Lung (tissue), 12 donors: Measurements from ENCODE around the gene DLX5. TPM values are rescaled to one million over a fixed set of nuclear protein-coding genes. Genes with fewer than 3 reads are reported as not detected.
A peak's percentile ranks its signal among the peaks of the same experiment; 100 is the strongest.

Experiments used
- ATAC-seq: fragments of 200-7000 bp; cut with Tn5 transposase; one replicate; pipeline ENCODE4 v1.9.1; 2020; ENCODE audit warnings: moderate number of reproducible peaks; ENCODE audit not compliant: insufficient read depth, low FRiP score
- DNase-seq, 3 donors: peaks; one replicate each; pipeline ENCODE4 v3.0.0-alpha.2; 2013 to 2017
- H3K27ac ChIP-seq, 2 donors: one replicate each; pipeline ENCODE4 v1.5.1; 2013; ENCODE audit warnings: mild to moderate bottlenecking in 2 of 2, moderate library complexity in 2 of 2, control low read depth in 1 of 2, inconsistent platforms in 1 of 2, low read depth in 1 of 2, low read length in 1 of 2
- H3K27me3 ChIP-seq, 3 donors: one replicate each; pipeline ENCODE4 v1.5.1; 2013; ENCODE audit warnings: low read length in 2 of 3; ENCODE audit not compliant: control insufficient read depth in 3 of 3, insufficient read depth in 3 of 3
- H3K36me3 ChIP-seq, 4 donors: one replicate each; pipeline ENCODE4 v1.5.1; 2013; ENCODE audit warnings: low read length in 4 of 4, mild to moderate bottlenecking in 1 of 4, moderate library complexity in 1 of 4; ENCODE audit not compliant: control insufficient read depth in 4 of 4, insufficient read depth in 4 of 4
- H3K4me1 ChIP-seq, 5 donors: one replicate each; pipeline ENCODE4 v1.5.1; 2013; ENCODE audit warnings: low read length in 5 of 5, mild to moderate bottlenecking in 2 of 5, moderate library complexity in 1 of 5; ENCODE audit not compliant: control insufficient read depth in 5 of 5, insufficient read depth in 5 of 5
- H3K4me3 ChIP-seq: one replicate; pipeline ENCODE4 v1.5.1; 2013; ENCODE audit warnings: mild to moderate bottlenecking, control low read depth, moderate library complexity
- H3K9ac ChIP-seq, 2 donors: one replicate each; pipeline ENCODE4 v1.5.1; 2013; ENCODE audit warnings: low read length in 2 of 2, control low read depth in 1 of 2; ENCODE audit not compliant: insufficient read depth in 1 of 2
- H3K9me3 ChIP-seq, 4 donors: one replicate each; pipeline ENCODE4 v1.5.1; 2013; ENCODE audit warnings: low read length in 3 of 4, mild to moderate bottlenecking in 1 of 4, moderate library complexity in 1 of 4; ENCODE audit not compliant: control insufficient read depth in 4 of 4, insufficient read depth in 3 of 4
- CTCF ChIP-seq: IDR thresholded peaks from 2 replicates; pipeline ENCODE4 v1.5.1; 2012; ENCODE audit warnings: mild to moderate bottlenecking; ENCODE audit errors: control extremely low read depth, extremely low read depth
- WGBS, 2 donors: extraction: QIAGEN DNeasy Blood & Tissue Kit; methylation state at CpG; one replicate each; pipeline ENCODE4 v1.1.7; 2013; 5-methylcytosine and 5-hydroxymethylcytosine counted together
- polyA plus RNA-seq, 2 donors: library from polyadenylated mRNA; stranded (reverse); fragments of 200-250 nt; gene quantifications; one replicate each; pipeline ENCODE4 v1.2.1, GENCODE V29; 2013
- total RNA-seq, 2 donors: library from RNA; depleted of rRNA in 1 of 2; stranded (reverse); fragments of >200 nt in 1 of 2; gene quantifications; one replicate each; pipeline ENCODE4 v1.2.1, GENCODE V29; 2014 to 2021
- donor health status: control.
- donor health status: control.
- donor health status: Bipolar disorder and iron deficiency.
- donor health status: healthy.
- donor health status: DM: yes; HTN: yes; CAD: no.

DLX5 gene
- total and polyA plus RNA-seq, 4 donors, result 0.18 to 1.1 (median 0.22) TPM; not detected in 1

DNA sequence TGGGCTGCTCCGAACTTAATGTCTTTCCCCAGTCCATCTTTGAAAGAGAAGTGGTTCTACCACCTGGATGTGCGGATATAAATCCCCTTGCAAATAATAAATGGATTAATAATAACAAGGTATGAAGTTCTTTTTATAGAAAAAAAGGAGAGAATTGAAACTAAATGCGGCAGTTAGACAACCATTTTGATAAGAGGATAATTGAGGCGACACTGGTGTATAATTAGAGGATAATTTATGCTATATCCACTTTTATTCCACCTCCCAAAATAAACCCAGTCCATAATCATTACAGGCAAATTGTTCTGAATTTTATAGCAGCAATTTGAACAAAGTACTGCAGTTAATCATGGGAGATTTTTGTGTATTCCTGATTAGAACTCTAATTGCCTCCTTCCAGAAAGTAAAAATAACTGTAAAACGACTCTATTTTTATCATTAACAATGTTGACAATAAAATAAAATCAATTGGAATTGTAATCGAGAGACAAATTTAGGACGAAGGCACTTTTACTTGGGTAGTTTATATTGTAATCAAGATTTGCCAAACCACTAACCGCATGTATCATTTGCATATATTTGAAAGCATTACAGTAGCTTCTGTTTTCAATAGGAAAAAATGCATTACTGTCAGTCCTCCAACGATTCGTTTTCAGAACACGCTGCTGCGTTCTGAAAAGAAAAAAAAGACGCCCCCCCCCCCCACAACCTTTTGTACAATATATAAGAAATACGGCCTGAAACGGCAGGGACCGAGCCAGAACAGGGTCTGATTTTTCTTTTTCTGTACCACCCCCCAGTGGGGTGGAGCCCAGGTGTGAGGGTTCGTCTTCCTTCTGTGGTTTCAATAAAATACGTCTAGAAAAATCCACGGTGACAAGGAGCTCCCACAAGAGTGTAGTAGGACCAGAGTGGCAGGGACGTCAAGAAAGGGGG is 20.1 kb downstream of the DLX5 start:
- H3K27me3 ChIP-seq, result peaks cover 40 to 89% (median 88%) of the 10 kb centered on the region in 3 donors
- 6 to 7% methylated on average over 20 of the region's 20 CpGs for WGBS, 2 donors
- H3K27ac ChIP-seq, result no peak overlapping the region
- H3K4me1 ChIP-seq, result peaks cover 0 to 19% (median 6%) of the 10 kb centered on the region in 5 donors
- no peak overlapping the region for H3K4me3 ChIP-seq
- TF ChIP-seq CTCF, result no peak
- DNase-seq, result peak in 1 of 3 donors; percentile 47
- no peaks in the 10 kb centered on the region for H3K36me3 ChIP-seq
- ATAC-seq, result no peak
- H3K9ac ChIP-seq, result no peak overlapping the region
- peaks cover 0 to 25% (median 0%) of the 10 kb centered on the region in 4 donors for H3K9me3 ChIP-seq

DNA sequence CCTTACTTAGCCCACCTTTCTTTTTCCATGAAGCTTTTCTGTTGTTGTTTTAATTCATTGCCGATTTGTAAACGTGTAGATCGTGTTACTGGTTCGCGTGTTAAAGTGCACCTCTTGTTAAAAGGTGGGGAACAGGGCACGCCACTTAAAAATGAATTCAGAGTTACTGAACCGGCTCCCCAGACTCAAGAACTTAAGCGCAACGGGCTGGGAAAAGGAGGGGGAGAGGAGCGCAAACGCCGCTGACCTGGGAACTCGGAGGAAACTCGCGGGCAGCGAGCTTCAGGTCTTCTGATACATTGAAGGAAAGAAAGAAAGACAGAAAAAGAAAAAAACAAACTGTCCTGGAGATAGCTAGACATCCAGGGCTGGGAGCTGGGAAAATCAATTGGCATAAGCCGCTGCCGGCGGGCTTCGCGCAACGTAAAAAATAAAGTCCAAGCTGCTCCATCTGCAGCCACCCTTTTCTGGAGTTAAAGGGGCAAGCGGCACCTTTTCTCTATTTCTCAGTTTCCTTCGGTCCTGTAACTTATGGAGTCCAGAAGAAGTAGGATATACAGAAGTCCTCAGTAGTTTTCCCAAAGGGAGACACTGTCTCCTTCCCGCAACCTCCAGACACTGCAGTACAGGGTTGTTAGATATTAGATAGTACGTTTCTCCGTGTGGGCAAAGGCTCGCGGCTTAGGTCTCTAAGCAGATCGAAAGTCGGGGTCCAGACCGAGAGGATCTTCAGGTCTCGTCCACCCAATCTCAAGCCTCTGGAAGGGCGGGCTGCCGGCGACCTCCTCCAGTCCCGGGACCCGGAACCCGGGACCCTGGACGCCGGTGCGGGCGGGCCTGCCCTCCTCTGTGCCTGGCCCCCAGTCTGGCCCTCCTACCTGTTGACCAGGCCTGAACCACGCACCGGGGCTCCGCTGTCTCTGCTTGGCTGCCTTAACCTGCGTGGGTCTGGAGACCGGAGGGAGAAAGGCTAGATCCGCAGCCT is 21.1 kb downstream of the DLX5 start:
- Histone ChIP-seq H3K4me3 (no peak overlapping the region), H3K27ac (no peak overlapping the region), H3K36me3 (no peaks in the 10 kb centered on the region), H3K4me1 (peaks cover 0 to 19% (median 6%) of the 10 kb centered on the region in 5 donors), H3K9me3 (peaks cover 0 to 26% (median 0%) of the 10 kb centered on the region in 4 donors), H3K27me3 (peaks cover 43 to 89% (median 88%) of the 10 kb centered on the region in 3 donors), H3K9ac (no peak overlapping the region)
- no peak for TF ChIP-seq CTCF
- DNase-seq (peak in 1 of 3 donors; percentile 34), ATAC-seq (no peak)
- 8 to 9% methylated on average over 49 of the region's 49 CpGs for WGBS, 2 donors

DNA sequence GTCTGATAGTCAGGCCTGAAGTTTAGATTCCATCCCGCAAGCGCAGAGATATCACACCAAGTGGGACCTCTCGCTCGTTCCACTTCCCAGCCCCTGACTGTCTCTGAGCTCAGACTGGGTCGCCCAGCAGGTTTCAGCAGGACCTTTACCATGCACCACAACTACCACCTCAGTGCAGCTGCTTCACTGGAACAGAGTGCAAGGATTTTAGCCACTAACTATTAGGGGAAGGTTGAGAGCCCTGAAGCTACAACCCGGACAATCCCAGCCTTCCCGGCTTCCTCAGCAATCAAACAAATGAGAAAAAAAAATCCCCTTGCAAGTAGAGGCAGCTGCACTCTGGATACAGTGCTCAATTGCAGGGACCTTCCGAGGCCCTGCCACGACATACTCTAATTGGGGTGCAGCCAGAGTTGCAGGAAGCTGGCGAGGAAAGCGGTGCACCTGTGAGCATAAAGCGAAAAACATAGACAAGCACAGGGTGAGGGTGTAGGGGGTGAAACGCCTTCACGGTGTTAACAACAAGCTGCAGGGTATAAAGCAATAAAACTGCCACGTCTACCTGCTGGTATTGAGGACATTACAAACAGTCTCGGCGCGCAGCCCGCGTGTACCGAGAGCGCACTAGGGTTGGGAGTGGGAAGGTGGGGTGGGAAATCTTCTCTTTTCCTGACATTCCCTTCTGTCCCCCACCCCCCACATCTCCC is 21.9 kb downstream of the DLX5 start:
- ATAC-seq, result no peak
- Histone ChIP-seq H3K4me1 (peaks cover 0 to 19% (median 6%) of the 10 kb centered on the region in 5 donors), H3K9me3 (peaks cover 0 to 27% (median 0%) of the 10 kb centered on the region in 4 donors), H3K27ac (no peak overlapping the region), H3K36me3 (no peaks in the 10 kb centered on the region), H3K9ac (no peak overlapping the region), H3K27me3 (peaks cover 39 to 89% (median 88%) of the 10 kb centered on the region in 3 donors), H3K4me3 (no peak overlapping the region)
- 13 to 14% methylated on average over 22 of the region's 22 CpGs for WGBS, 2 donors
- no peak for TF ChIP-seq CTCF
- DNase-seq, result no peak
